DMS79 treated with DMSO at 0.1 percent for 48 hours (cell line): ENCODE results near the gene EFCAB9.
"Not testable (repeated sequence)": the region's sequence is repeated elsewhere in the genome, so short reads cannot be mapped to it uniquely, and the experiment has no call there.

Experiments used
- DNase-seq: peaks from one replicate; lab custom pipeline; 2025; lab: John Stamatoyannopoulos, UW

Gene EFCAB9

GRCh38 chr5:172188893-172189692 is 4.9 kb upstream of the EFCAB9 start:
- no peak for DNase-seq

- no peak for DNase-seq
Measured at GRCh38 chr5:172189693-172190296, 4.2 kb upstream of the EFCAB9 start.

GRCh38 chr5:172194985-172195774 is 1.2 kb downstream of the EFCAB9 start:
- DNase-seq: no peak

DNA sequence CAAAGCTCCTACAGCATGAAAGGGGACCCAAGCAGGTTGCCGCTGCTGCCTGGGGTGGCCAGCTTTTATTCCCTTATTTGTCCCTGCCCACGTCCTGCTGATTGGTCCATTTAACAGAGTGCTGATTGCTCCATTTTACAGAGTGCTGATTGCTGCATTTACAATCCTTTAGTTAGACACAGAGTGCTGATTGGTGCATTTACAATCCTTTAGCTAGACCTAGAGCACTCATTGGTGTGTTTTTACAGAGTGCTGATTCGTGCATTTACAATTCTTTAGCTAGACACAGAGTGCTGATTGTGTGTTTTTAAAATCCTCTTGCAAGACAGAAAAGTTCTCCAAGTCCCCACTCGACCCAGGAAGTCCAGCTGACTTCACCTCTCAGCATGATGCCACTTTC is 3.8 kb downstream of the EFCAB9 start:
- DNase-seq: not testable (repeated sequence)

DNA sequence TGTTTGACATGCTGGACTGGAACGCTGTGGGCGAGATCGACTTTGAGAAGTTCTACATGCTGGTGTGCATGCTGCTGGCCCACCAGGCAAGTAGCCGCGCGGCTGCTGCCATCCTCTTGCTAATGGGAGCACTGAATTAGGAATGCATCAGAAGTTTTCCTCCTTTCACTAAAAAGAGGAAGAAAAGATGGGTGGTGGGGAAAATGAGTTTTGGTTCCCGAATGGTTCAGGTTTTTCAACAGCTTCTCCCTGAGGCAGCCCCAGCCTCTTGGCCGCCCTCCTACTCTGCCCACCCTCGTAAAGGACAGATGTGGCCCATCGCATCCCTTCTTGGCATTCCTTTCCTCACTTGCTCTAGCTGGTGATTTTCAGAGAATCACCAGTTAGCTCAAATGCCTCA is 5.5 kb downstream of the EFCAB9 start:
- DNase-seq: no peak

- no peak for DNase-seq
Measured at GRCh38 chr5:172200476-172200875, 6.5 kb downstream of the EFCAB9 start.

DNA sequence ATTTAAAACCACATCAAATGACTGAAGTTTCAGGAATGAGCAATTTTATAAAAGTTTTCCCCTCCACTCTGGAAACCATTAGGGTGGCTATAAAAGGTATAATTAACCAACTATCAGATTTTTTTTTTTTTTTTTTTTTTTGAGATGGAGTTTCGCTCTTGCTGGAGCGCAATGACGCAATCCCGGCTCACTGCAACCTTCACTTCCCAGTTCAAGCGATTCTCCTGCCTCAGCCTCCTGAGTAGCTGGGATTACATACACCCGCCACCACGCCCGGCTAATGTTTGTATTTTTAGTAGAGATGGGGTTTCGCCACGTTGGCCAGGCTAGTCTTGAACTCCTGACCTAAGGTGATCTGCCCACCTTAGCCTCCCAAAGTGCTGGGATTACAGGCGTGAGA is 12.0 kb downstream of the EFCAB9 start:
- DNase-seq: not testable (repeated sequence)

- DNase-seq: no peak
Measured at GRCh38 chr5:172207511-172207910, 13.5 kb downstream of the EFCAB9 start.

- no peak for DNase-seq
Measured at GRCh38 chr5:172209714-172210113, 15.7 kb downstream of the EFCAB9 start.

GRCh38 chr5:172211676-172212075 is 17.7 kb downstream of the EFCAB9 start:
- no peak for DNase-seq

GRCh38 chr5:172213126-172213525 is 19.2 kb downstream of the EFCAB9 start:
- no peak for DNase-seq

GRCh38 chr5:172216345-172216744 is 22.4 kb downstream of the EFCAB9 start:
- DNase-seq: no peak

DNA sequence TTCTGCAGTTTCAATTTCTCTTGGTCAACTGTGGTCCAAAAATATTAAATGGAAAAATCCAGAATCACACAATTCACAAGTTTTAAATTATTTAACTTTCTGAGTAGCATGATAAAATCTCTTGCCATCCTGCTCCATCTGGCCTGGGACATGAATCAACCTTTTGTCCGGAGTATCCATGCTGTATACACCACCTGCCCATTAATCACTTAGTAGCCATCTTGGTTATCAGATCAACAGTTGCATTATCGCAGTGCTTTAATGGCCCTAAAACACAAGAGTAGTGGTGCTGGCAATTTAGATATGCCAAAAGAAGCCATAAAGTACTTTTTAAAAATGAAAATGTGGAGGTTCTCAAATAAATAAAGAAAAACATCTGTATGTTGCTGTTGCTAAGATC is 25.3 kb downstream of the EFCAB9 start:
- no peak for DNase-seq

- no peak for DNase-seq
Measured at GRCh38 chr5:172223901-172224873, 30.2 kb downstream of the EFCAB9 start.

- DNase-seq: no peak
Measured at GRCh38 chr5:172224996-172225395, 31.0 kb downstream of the EFCAB9 start.

- DNase-seq: no peak
Measured at GRCh38 chr5:172229904-172230303, 35.9 kb downstream of the EFCAB9 start.

GRCh38 chr5:172234031-172234430 is 40.1 kb downstream of the EFCAB9 start:
- no peak for DNase-seq

DNA sequence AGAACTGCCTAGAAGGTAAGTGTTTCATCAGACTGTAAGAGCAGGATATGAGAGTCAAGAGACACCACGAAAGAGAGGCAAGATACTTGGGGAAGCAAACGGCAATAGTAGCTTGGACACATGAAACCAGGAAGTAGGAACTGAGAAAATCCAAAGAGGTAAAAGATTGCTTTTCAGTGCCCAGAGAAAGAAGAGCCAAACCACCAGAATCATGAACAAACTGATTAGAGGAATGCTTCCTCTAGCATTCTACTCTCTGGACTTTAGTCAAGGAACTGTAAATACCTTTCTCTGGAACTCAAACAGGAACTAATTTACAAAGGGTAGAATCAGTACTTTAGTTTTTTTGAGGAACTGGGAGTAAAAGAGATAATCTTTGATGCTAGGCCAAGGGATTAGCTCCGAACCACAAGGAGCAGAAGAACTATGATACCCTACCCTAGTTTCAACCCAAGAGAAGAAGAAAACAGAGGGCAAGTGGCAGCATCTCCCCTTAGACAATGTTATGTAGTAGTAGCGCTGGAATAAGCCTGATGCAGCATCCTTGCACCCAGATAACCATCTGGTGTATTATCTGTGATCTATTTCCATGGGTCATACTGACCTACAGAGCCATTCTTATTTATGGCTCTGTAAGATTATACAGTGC is 41.3 kb downstream of the EFCAB9 start:
- no peak for DNase-seq

GRCh38 chr5:172235827-172236736 is 42.1 kb downstream of the EFCAB9 start:
- DNase-seq: no peak

GRCh38 chr5:172238334-172238733 is 44.4 kb downstream of the EFCAB9 start:
- DNase-seq: no peak
